Body of pancreas (tissue), 4 donors: Measurements from ENCODE around the gene AGXT.

Source experiments
- CTCF ChIP-seq, 7 experiments: fragments of 450-650 bp in 4 of 7; fragments of 200-600 bp in 3 of 7; sonication (generic) in 3 of 7; IDR thresholded peaks; one replicate each; pipeline ENCODE4 v1.5.1; 2016 to 2019; ENCODE audit warnings: antibody characterized with exemption in 7 of 7
- POLR2A ChIP-seq, 3 donors: fragments of 450-650 bp; IDR thresholded peaks; one replicate each; pipeline ENCODE4 v1.6.1; 2016; ENCODE audit warnings: antibody characterized with exemption in 3 of 3, mild to moderate bottlenecking in 2 of 3

- TF ChIP-seq POLR2A (IDR thresholded peaks at IDR 0.05) (no peak), CTCF (IDR thresholded peaks at IDR 0.05) (no peak)
Observed at GRCh38 chr2:240895656-240896388, 27.2 kb downstream of the AGXT start, which contains the start of gene MAB21L4.
